Smooth muscle cell (in vitro differentiated cells): ENCODE results near the gene COX4I2. TPM values are rescaled to one million over a fixed set of nuclear protein-coding genes. Genes with fewer than 3 reads are reported as not detected.
"Not testable (repeated sequence)": the region's sequence is repeated elsewhere in the genome, so short reads cannot be mapped to it uniquely, and the experiment has no call there.

ENCODE experiments used
- DNase-seq: peaks from one replicate; lab custom pipeline; 2025; ENCODE audit not compliant: unreplicated experiment; lab: John Stamatoyannopoulos, UW
- H2AFZ ChIP-seq: fragments of 200-600 bp; sonication (generic); 2 replicates; pipeline ENCODE4 v1.6.0; 2016; ENCODE audit warnings: antibody characterized with exemption, low read depth, mild to moderate bottlenecking
- H3F3A ChIP-seq: fragments of 200-600 bp; sonication (generic); 2 replicates; pipeline ENCODE4 v1.6.0; 2017; ENCODE audit warnings: antibody characterized with exemption, low read depth
- H3K27ac ChIP-seq: fragments of 200-600 bp; sonication (generic); 2 replicates; pipeline ENCODE4 v1.5.1; 2016; ENCODE audit warnings: low read depth, mild to moderate bottlenecking
- H3K27me3 ChIP-seq: fragments of 200-600 bp; sonication (generic); 2 replicates; pipeline ENCODE4 v1.6.1; 2016; ENCODE audit warnings: low read depth, mild to moderate bottlenecking
- H3K36me3 ChIP-seq: fragments of 200-600 bp; sonication (generic); 2 replicates; pipeline ENCODE4 v1.5.1; 2016; ENCODE audit warnings: low read depth
- H3K4me1 ChIP-seq: fragments of 200-600 bp; sonication (generic); 2 replicates; pipeline ENCODE4 v1.5.1; 2016; ENCODE audit warnings: low read depth
- H3K4me2 ChIP-seq: fragments of 200-600 bp; sonication (generic); 2 replicates; pipeline ENCODE4 v1.6.0; 2016; ENCODE audit warnings: mild to moderate bottlenecking
- H3K4me3 ChIP-seq: fragments of 200-600 bp; sonication (generic); 2 replicates; pipeline ENCODE4 v1.5.1; 2016; ENCODE audit warnings: mild to moderate bottlenecking
- H3K79me2 ChIP-seq: fragments of 200-600 bp; sonication (generic); 2 replicates; pipeline ENCODE4 v1.6.0; 2016; ENCODE audit warnings: low read depth, mild to moderate bottlenecking
- H3K9ac ChIP-seq: fragments of 200-600 bp; sonication (generic); 2 replicates; pipeline ENCODE4 v1.6.0; 2016; ENCODE audit warnings: low read depth
- H3K9me3 ChIP-seq: fragments of 200-600 bp; sonication (generic); replicated peaks from 2 replicates; pipeline ENCODE4 v1.5.1; 2016; ENCODE audit warnings: low read depth
- H4K20me1 ChIP-seq: fragments of 200-600 bp; sonication (generic); 2 replicates; pipeline ENCODE4 v1.6.0; 2016; ENCODE audit warnings: low read depth
- WGBS: methylation state at CpG from one replicate; pipeline ENCODE4 v1.1.7; 2016; ENCODE audit warnings: low lambda C conversion rate; 5-methylcytosine and 5-hydroxymethylcytosine counted together
- polyA plus RNA-seq: library from polyadenylated mRNA; unstranded; fragments of >200 nt; fragmentation: Nextera tagmentation; extraction: Ambion mirVana; gene quantifications from 2 replicates; pipeline ENCODE4 v1.2.1, GENCODE V29; 2016
- total RNA-seq: library from RNA; depleted of rRNA; stranded (reverse); fragments of >200 nt; gene quantifications from 2 replicates; pipeline ENCODE4 v1.2.3, GENCODE V29; 2014
- TF ChIP-seq, protein P1 (sequence below): fragments of 200-600 bp; sonication (generic); IDR thresholded peaks from 2 replicates; pipeline ENCODE4 v1.5.1; 2017; ENCODE audit warnings: borderline replicate concordance, mild to moderate bottlenecking, antibody characterized with exemption; ENCODE audit not compliant: insufficient read depth, poor library complexity, severe bottlenecking

COX4I2 gene
- total and polyA plus RNA-seq, 2 experiments from 2014 or later, result 0.80 TPM; not detected in 1

DNA sequence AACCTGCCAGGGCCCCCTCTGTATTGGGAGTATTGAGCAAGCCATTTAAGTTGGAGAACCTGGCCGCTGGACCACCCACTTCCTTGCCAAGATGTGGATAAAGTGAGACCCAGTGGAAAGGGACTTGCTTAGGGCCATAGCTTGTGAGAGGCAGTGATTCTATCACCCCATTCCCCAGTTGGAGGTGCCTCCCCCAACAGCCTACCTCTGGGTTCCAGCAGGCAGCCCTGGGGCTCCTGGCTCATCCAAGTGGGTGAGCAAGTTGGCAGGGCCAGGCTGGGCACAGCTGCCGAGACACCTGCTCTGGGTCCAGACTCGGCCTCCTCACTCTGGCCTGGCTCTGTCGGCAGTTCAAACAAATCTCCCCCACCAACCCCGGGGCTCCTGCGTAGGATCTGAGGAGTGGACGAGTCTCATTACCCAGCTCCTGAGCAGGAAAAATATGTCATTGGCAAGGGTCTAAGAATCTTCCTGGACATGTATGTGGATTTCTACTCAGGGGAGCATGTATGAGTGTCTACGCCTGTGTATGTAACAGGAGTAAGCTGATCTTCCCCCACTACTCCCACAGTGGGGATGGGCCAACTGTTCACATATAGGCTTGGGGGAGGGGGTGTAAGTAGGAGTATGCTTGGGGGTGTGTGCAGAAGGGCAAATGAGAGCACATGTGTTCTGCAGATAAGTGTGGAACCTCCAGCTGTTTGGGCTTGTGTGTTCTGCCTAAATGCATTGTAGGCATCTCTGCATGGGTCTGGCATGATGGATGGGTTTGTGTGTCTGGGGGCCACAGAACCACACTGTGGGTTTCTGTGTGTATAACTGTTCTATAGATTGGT lies 30.7 kb upstream of the COX4I2 start:
- peak overlapping the region; percentile 97 for H3K27ac ChIP-seq
- peak overlapping the region; percentile 86 for H3K9ac ChIP-seq
- TF ChIP-seq, protein P1, sequence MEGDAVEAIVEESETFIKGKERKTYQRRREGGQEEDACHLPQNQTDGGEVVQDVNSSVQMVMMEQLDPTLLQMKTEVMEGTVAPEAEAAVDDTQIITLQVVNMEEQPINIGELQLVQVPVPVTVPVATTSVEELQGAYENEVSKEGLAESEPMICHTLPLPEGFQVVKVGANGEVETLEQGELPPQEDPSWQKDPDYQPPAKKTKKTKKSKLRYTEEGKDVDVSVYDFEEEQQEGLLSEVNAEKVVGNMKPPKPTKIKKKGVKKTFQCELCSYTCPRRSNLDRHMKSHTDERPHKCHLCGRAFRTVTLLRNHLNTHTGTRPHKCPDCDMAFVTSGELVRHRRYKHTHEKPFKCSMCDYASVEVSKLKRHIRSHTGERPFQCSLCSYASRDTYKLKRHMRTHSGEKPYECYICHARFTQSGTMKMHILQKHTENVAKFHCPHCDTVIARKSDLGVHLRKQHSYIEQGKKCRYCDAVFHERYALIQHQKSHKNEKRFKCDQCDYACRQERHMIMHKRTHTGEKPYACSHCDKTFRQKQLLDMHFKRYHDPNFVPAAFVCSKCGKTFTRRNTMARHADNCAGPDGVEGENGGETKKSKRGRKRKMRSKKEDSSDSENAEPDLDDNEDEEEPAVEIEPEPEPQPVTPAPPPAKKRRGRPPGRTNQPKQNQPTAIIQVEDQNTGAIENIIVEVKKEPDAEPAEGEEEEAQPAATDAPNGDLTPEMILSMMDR, result no peak
- H3F3A ChIP-seq, result peaks cover 38% of the 10 kb centered on the region
- DNase-seq, result no peak
- H3K9me3 ChIP-seq, result no peaks in the 10 kb centered on the region
- H3K4me1 ChIP-seq, result peaks cover 29% of the 10 kb centered on the region
- H3K27me3 ChIP-seq, result no peaks in the 10 kb centered on the region
- peak overlapping the region; percentile 80 for H3K4me3 ChIP-seq
- no peak overlapping the region for H2AFZ ChIP-seq
- no peaks in the 10 kb centered on the region for H3K36me3 ChIP-seq
- H3K79me2 ChIP-seq, result peaks cover 19% of the 10 kb centered on the region
- WGBS, result 8% methylated on average over 8 of the region's 8 CpGs
- peak overlapping the region; percentile 86 for H3K4me2 ChIP-seq
- peaks cover 27% of the 10 kb centered on the region for H4K20me1 ChIP-seq

DNA sequence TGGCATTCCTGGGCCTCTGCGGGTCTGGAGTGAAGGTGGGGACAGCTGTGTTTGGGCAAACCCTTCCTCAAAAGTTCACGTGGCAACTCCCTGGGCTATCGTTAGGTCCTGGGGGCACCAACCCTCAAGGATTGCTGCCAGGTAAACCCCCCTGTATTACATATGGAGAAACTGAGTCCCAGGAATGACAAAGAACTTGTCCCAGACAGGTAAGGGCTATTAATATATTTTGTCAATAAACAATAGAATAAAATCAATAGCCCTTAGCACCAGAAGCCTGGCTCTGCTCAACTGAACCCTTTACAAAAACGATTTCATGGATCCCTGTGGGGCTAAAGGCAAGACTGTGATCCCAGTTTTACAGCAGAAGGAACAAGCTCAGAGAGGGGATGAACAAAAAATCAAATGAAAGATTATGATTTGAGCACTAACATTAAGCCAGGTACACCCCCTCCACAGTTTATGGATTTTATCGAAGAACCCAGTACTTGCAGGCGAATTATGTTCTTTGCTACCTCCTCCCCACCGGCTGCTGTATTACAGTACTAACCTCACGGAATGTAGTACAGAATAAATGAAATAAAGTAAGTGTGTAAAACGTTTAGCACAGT lies 30.0 kb upstream of the COX4I2 start:
- H3K4me1 ChIP-seq, result peaks cover 29% of the 10 kb centered on the region
- no peaks in the 10 kb centered on the region for H3K36me3 ChIP-seq
- peaks cover 27% of the 10 kb centered on the region for H4K20me1 ChIP-seq
- H3K4me3 ChIP-seq, result peak overlapping the region; percentile 80
- H3K27ac ChIP-seq, result peak overlapping the region; percentile 97
- no peak overlapping the region for H3K9ac ChIP-seq
- 39% methylated on average over 9 of the region's 9 CpGs for WGBS
- H3K4me2 ChIP-seq, result peak overlapping the region; percentile 86
- H2AFZ ChIP-seq, result no peak overlapping the region
- peaks cover 38% of the 10 kb centered on the region for H3F3A ChIP-seq
- TF ChIP-seq, protein P1, result no peak
- H3K27me3 ChIP-seq, result no peaks in the 10 kb centered on the region
- peaks cover 19% of the 10 kb centered on the region for H3K79me2 ChIP-seq
- no peaks in the 10 kb centered on the region for H3K9me3 ChIP-seq
- DNase-seq, result no peak

DNA sequence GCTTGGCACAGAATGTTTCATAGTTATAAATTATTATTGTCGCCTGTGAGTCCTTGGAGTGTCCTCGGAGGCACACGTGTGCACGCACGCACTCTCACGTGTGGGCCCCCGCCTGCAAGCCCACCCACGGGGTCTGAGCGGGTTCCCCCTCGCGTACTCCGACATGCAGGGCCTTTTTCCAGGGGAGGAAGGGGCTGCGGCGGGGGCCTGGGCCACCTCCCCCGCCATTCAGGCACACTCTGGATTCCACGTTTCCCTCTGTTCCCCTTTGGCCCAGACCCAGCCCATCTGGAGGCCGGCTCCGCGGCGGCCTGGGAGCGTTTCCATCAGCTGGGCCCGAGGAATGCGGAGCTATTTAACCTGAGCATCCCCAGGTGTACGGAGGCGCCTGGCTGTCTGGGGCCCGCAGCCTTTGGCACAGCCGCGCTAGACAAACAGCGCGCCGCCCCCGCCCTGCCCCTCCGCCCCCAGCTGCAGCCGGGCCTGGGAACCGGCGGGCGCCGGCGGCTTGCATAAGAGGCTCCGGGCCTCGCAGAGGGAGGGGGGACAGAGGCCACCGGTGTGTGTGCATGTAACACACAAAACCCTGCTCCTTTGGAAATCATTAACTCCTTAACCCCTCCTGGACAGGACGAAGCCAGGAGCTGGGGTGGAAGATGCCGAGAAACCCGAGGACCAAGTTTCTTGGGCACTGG lies 29.3 kb upstream of the COX4I2 start:
- peak overlapping the region; percentile 97 for H3K27ac ChIP-seq
- H3K9me3 ChIP-seq, result no peaks in the 10 kb centered on the region
- H3K27me3 ChIP-seq, result no peaks in the 10 kb centered on the region
- peaks cover 27% of the 10 kb centered on the region for H4K20me1 ChIP-seq
- no peaks in the 10 kb centered on the region for H3K36me3 ChIP-seq
- 7% methylated on average over 44 of the region's 45 CpGs for WGBS
- peak overlapping the region; percentile 86 for H3K4me2 ChIP-seq
- H3K4me3 ChIP-seq, result peak overlapping the region; percentile 80
- H3K9ac ChIP-seq, result no peak overlapping the region
- no peak for DNase-seq
- H3K4me1 ChIP-seq, result peaks cover 29% of the 10 kb centered on the region
- H3K79me2 ChIP-seq, result peaks cover 19% of the 10 kb centered on the region
- H2AFZ ChIP-seq, result peak overlapping the region; percentile 16
- peaks cover 34% of the 10 kb centered on the region for H3F3A ChIP-seq
- TF ChIP-seq, protein P1, result no peak

DNA sequence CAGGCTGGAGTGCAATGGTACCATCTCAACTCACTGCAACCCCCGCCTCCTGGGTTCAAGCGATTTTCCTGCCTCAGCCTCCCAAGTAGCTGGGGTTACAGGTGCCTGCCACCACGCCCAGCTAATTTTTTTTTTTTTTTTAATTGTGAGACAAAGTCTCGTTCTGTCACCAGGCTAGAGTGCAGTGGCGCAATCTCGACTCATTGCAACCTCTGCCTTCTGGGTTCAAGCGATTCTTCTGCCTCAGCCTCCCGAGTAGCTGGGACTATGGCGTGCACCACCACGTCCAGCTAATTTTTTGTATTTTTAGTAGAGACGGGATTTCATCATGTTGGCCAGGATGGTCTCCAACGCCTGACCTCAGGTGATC lies 25.5 kb upstream of the COX4I2 start:
- 93% methylated on average over 12 of the region's 12 CpGs for WGBS
- not testable (repeated sequence) for H3K9ac ChIP-seq, H3K4me3 ChIP-seq

More for the DNA sequence above, 25.5 kb upstream of the COX4I2 start:
- not testable (repeated sequence) for H3K27me3 ChIP-seq, H3K9me3 ChIP-seq, H3K36me3 ChIP-seq, H3K79me2 ChIP-seq, H3K27ac ChIP-seq, H4K20me1 ChIP-seq, DNase-seq, H3K4me2 ChIP-seq, H2AFZ ChIP-seq
- H3K4me1 ChIP-seq, result peaks cover 16% of the 10 kb centered on the region
- H3F3A ChIP-seq, result peaks cover 30% of the 10 kb centered on the region
